Iris pigment epithelial cell (primary cell): ENCODE results near the gene SAP30L.

Experiments used
- DNase-seq: peaks from one replicate; pipeline ENCODE4 v3.0.0-alpha.2; 2011; ENCODE audit warnings: low read depth

The SAP30L gene

DNA sequence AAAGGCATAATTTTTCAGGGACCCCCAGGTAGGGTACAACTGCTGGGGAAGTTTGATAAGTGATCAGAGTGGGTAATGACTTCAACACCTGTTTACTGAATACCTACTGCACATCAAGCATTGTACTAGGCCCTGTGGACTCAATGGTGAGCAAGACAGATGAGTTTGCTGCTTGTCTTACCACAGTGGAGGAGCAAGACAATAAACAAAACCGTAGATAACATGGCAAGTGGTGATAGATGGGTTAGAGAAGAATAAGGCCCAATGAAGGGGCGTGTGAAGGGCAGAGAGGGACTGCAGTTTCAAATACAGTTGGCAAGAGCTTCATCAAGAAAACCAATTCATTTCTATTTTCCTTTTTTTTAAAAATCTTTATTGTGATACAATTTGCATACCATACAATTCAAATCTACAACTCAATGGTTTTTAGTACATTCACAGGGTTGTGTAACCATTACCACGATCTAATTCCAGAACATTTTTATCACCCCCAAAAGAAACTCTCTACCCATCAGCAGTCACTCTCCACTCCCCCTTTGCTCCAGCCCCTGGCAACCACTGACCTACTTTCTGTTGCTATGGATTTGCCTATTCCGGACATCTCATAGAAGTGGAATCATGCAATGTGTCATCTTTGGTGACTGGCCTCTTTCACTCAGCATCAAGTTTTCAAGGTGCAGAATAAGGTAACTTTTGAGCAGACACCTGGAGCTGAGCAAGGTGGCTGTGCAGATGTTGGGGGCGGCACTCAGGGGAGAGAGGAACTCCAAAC lies 64.2 kb downstream of the SAP30L start:
- DNase-seq: peak; percentile 12
